Measurements from ENCODE around the gene GLIS1. TPM values are rescaled to one million over a fixed set of nuclear protein-coding genes. Genes with fewer than 3 reads are reported as not detected.

GLIS1 gene
- total and polyA plus RNA-seq, 2 of the 8 experiments (the other 6 are each of a cell fraction or from before 2014, with no cell fraction given), result 0.15 to 0.22 TPM

GRCh38 chr1:53535846-53536245 is 203.1 kb downstream of the GLIS1 start:
- no peaks in the 10 kb centered on the region for H3K36me3 ChIP-seq (ENCODE audit: control insufficient read depth in 2 of 4, insufficient read depth in 4 of 4, low read length in 3 of 4)
- H2AK5ac ChIP-seq (ENCODE audit: low read depth, low read length), result 0 out of 2 replicates have a peak overlapping the region, but pooled peaks have one; percentile 15
- POLR2A ChIA-PET (ENCODE audit: partially characterized antibody), result interaction anchor here (1.6 kb wide), 1 partner anchor 9 kb away, joined by 5 read pairs; no protein-coding TSS in a partner anchor
- no peak overlapping the region for H3K27ac ChIP-seq (ENCODE audit: low read depth, low read length)
- H2AFZ ChIP-seq (ENCODE audit: low read length), result no peak overlapping the region
- H2BK15ac ChIP-seq (ENCODE audit: low read length), result no peak overlapping the region
- H4K5ac ChIP-seq (ENCODE audit: insufficient read length, low read depth, low read length), result no peak overlapping the region
- no peak overlapping the region for H3K18ac ChIP-seq (ENCODE audit: extremely low read depth, low read length)
- H3K23me2 ChIP-seq (ENCODE audit: low read depth, low read length), result peaks cover 4% of the 10 kb centered on the region; the same call in 1 of the 2 replicates
- H3K9me3 ChIP-seq (ENCODE audit: insufficient read depth in 2 of 2, low read depth in 1 of 2, low read length in 1 of 2), result no peaks in the 10 kb centered on the region
- no peak overlapping the region; the same call in 1 of the 2 replicates for H2BK12ac ChIP-seq (ENCODE audit: low read depth, low read length)
- H4K91ac ChIP-seq (replicated peaks; ENCODE audit: insufficient read length, low read length), result no peak overlapping the region
- H3K56ac ChIP-seq (replicated peaks; ENCODE audit: insufficient read length, low read depth, low read length), result no peak overlapping the region
- H3K9ac ChIP-seq (replicated peaks in 1 of 4; ENCODE audit: extremely low read depth in 1 of 4, low read depth in 3 of 4, low read length in 3 of 4), result no peak overlapping the region
- WGBS, 2 experiments (ENCODE audit: extremely low coverage in 1 of 2, insufficient coverage in 1 of 2, insufficient read length in 1 of 2, insufficient replicate concordance in 2 of 2, low coverage in 1 of 2, low lambda C conversion rate in 2 of 2, missing lambda C conversion rate in 1 of 2), result 97% methylated on average over 7 of the region's 7 CpGs; no CpG with 5 or more reads in 1 of the 2 experiments
- no peaks in the 10 kb centered on the region for H3K79me1 ChIP-seq (ENCODE audit: low read depth, low read length)
- CTCF ChIA-PET (ENCODE audit: partially characterized antibody), result interaction anchor here (1.1 to 2.8 kb wide), 6 partner anchors 10 to 66 kb away, joined by 3 to 13 read pairs (median 5); no protein-coding TSS in a partner anchor
- no peaks in the 10 kb centered on the region; a peak in 1 of 7 replicates for H3K4me1 ChIP-seq (replicated peaks in 1 of 4; ENCODE audit: control insufficient read depth in 3 of 4, insufficient read depth in 4 of 4, low read length in 3 of 4)
- no peak overlapping the region for H3K23ac ChIP-seq (ENCODE audit: insufficient read length)
- peaks cover 0 to 3% of the 10 kb centered on the region in 2 experiments for H4K20me1 ChIP-seq (replicated peaks in 1 of 2; ENCODE audit: control insufficient read depth in 1 of 2, insufficient read depth in 2 of 2, low read length in 2 of 2)
- H3K14ac ChIP-seq (ENCODE audit: insufficient read length), result no peak overlapping the region
- no peaks in the 10 kb centered on the region; a peak in 1 of 7 replicates for H3K27me3 ChIP-seq (replicated peaks in 1 of 4; ENCODE audit: control insufficient read depth in 3 of 4, extremely low read depth in 1 of 4, insufficient read depth in 3 of 4, low read length in 3 of 4)
- FAIRE-seq (no peak), DNase-seq (ENCODE audit: low read depth in 1 of 2, low spot score in 2 of 2) (no peak)
- no peak overlapping the region for H2BK5ac ChIP-seq (ENCODE audit: low read depth, low read length)
- H2BK120ac ChIP-seq (replicated peaks; ENCODE audit: low read depth, low read length), result no peak overlapping the region
- no peak for TF ChIP-seq KDM4A (IDR thresholded peaks at IDR 0.05; ENCODE audit: low read depth, low read length, severe bottlenecking)
- TF ChIP-seq, protein P1, sequence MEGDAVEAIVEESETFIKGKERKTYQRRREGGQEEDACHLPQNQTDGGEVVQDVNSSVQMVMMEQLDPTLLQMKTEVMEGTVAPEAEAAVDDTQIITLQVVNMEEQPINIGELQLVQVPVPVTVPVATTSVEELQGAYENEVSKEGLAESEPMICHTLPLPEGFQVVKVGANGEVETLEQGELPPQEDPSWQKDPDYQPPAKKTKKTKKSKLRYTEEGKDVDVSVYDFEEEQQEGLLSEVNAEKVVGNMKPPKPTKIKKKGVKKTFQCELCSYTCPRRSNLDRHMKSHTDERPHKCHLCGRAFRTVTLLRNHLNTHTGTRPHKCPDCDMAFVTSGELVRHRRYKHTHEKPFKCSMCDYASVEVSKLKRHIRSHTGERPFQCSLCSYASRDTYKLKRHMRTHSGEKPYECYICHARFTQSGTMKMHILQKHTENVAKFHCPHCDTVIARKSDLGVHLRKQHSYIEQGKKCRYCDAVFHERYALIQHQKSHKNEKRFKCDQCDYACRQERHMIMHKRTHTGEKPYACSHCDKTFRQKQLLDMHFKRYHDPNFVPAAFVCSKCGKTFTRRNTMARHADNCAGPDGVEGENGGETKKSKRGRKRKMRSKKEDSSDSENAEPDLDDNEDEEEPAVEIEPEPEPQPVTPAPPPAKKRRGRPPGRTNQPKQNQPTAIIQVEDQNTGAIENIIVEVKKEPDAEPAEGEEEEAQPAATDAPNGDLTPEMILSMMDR (IDR thresholded peaks at IDR 0.05; ENCODE audit: control extremely low read depth in 1 of 3, insufficient read depth in 1 of 3, low read depth in 1 of 3, low read length in 3 of 3), result no peak
- TF ChIP-seq CBX8 (IDR thresholded peaks at IDR 0.05; ENCODE audit: borderline replicate concordance, low read depth, low read length), result no peak
- no peak for TF ChIP-seq EP300 (IDR thresholded peaks at IDR 0.05; ENCODE audit: borderline replicate concordance in 1 of 2, low read depth in 2 of 2, low read length in 2 of 2)
- no peak for TF ChIP-seq RXRA (IDR thresholded peaks at IDR 0.05; ENCODE audit: insufficient read depth, low read depth, low read length)
- no peak for TF ChIP-seq SUZ12 (IDR thresholded peaks at IDR 0.05; ENCODE audit: low read length)
- TF ChIP-seq SP1 (IDR thresholded peaks at IDR 0.05; ENCODE audit: low read depth, low read length), result no peak
- no peak overlapping the region for H2BK20ac ChIP-seq (ENCODE audit: low read length)
- no peak overlapping the region for H3K4me3 ChIP-seq (ENCODE audit: extremely low read depth in 1 of 4, insufficient read depth in 2 of 4, low read depth in 3 of 4, low read length in 4 of 4)
- H3K79me2 ChIP-seq (ENCODE audit: control insufficient read depth in 1 of 2, insufficient read depth in 2 of 2, low read length in 2 of 2), result no peaks in the 10 kb centered on the region
- no peak overlapping the region for H4K8ac ChIP-seq (ENCODE audit: extremely low read depth, insufficient read depth, low read length)
- H3K4me2 ChIP-seq (ENCODE audit: insufficient read depth in 1 of 2, low read depth in 2 of 2, low read length in 2 of 2), result no peak overlapping the region
- H3K4ac ChIP-seq (replicated peaks; ENCODE audit: insufficient read length, low read depth, low read length), result no peak overlapping the region

All from H1 (cell line).